ENCODE measurements around the gene IGFLR1.

IGFLR1 gene

DNA sequence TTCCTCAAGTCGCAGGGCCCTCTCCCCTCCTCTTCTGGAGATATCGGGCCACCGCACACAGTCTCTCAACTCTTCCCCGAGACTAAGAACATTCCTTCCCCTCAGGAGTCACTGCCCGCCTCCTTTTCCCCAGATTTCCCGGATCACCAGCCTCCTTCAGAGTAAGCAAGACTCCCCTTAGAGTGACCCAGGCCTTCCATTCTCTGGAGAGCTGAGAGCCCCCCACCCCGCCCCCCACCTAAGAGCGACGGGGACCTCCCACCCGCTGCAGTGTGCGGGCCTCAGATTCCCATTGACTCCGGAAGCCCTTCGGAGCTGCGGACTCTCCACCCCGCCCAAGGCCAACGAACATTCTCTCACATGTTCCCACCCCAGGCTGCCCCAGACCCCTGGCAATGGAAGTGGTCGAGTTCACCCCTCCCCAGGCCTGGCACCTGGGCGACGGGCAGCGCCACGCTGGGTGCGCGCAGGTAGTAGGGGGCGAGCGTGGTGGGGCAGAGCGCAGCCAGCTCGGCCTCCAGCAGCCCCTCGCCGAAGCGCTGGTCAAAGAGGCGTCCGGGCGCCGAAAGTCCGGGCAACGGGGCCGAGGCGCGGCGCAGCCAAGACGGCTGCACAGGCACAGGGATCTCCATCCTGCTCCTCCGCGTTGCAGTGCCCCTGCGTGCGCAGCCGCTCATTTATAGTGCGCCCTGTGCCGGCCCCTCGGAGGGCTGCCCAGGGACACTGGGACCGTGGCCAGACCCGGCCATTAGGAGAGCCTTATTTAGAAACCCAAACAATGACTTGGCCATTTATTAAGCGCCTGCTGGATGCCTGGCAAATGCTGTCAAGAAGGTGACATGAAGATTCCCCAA is 14.4 kb upstream of the IGFLR1 start, which contains the start of gene HSPB6:
Gene HSPB6, minus strand, starts transcription at position 653 of the 854 bp plus-strand sequence. Its CDS starts 21 bp downstream, at position 632.
- DNase-seq (ENCODE audit: low read depth, low spot score): no peak

DNA sequence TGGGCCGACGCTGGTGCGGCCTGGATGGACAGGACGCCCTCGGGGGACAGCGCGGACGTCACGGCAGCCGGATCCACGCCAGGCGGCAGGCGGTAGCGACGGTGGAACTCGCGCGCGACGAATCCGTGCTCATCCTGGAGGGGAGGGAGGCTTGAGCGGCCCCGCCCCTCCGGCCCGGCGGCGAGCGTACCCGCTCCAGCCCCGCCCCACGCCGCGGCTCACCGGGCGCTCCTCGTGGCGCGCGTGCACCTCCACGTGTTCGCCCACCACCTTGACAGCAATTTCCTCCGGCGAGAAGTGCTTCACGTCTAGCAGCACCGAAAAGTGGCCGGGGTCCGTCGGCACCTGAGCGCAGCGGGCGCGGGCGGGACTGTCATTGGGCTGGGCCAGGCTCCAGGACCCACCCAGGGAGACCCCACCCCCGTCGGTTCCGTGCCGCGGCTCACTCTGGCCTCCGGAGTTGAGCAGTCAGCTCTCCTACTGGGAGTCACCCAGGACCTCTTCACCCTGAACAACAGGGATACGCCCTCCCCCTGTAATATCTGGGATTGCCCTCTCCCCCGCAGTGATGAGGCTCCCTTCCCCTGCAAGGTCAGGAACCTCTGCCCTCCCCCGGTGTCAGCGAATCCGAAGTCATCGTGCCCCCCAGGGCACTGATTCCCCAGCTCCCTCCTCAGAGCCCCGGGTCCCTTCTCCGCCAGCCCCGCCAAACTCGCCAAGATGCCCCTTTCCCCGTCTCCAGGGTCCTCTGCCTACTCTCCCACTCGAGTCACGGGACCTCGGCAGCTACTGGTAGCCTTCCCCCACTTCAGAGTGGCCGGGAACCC is 13.5 kb upstream of the IGFLR1 start:
- no peak for DNase-seq (ENCODE audit: low read depth, low spot score)

DNA sequence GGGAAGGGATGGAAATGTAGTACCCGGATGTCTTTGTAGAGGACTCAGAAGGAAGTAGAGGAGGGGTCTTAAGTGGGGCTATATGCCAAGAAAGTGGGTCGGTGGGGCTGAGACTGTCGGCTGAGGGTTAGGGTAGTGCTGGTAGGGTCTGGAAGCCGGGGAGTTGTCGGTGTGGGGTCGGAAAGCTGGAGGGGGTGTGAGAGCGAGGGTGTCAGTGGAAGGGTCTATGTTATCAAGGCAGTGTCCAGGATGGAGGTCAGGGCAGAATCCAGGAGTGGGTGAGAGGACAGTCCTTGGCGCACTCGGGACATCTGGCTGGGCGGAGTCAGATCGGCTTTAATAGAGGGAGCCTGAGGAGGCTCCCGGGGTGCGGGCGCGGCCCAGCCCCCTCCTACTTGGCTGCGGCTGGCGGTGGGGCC is 12.9 kb upstream of the IGFLR1 start:
- DNase-seq (ENCODE audit: low read depth, low spot score): no peak

DNA sequence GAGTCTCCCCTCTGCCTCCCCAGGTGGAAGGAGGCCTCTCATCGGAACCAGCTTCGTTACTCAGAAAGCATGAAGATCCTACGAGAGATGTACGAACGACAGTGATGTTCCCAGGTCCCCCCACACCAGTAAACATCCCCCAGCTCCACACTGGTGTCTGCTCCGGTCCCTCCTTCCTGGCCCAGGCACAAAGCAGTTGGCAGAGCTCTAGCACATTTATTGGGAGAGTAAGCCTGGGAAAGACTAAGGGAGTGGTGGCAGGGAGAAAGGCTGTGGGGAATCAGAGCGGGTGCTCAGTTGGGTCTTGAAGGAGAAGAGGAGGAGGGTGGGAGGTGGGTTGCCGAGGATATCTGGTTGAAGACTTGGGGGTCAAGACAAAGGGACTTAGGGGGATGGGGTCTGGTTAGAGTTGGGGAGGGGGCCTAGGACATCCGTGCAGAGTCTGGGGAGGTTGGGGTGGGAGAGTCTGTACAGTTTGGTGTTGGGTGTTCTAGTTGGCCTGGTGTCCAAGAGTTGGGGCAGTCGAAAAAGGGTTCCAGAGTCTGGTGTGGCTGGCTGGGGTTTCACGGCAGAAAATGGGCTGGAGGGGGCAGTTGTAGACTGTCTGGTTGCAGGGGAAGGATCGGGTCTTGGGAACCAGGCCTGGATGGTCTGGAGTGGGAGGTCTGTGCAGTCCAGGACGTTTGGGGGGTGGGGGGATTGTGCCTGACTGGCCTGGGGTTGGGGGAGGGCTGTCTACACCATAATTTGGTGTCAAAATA is 12.3 kb upstream of the IGFLR1 start:
- no peak for DNase-seq (ENCODE audit: low read depth, low spot score)

DNA sequence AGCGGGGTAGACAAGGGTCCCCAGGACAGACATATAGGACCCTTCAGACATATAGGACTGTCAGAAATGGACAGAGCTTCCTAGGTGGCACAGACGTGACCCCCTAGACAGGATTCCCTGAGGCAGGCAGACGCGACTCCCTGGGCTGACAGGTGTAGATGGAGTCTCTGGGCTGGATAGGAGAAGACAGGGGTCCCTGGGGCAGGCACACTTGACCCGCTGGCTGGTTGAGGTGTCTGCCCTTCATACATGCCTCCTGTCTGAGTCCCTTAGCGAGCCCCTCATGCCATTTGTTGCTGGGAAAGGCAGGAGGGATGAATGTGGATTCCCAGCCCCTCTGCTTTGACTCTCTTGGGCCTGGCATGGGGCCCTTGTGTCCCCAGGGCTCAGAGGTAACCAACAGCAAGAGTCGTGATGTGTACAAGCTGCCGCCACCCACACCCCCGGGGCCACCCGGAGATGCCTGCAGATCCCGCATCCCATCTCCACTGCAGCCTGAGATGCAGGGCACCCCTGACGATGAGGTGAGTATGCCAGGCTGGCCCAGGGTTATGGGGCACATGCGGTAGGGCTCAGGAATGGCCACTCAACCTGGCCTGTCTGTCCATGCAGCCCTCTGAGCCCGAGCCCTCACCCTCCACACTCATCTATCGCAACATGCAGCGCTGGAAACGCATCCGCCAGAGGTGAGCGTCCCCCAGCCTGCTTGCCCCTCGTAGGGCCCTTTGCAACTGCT is 11.6 kb upstream of the IGFLR1 start:
- no peak for DNase-seq (ENCODE audit: low read depth, low spot score)

DNA sequence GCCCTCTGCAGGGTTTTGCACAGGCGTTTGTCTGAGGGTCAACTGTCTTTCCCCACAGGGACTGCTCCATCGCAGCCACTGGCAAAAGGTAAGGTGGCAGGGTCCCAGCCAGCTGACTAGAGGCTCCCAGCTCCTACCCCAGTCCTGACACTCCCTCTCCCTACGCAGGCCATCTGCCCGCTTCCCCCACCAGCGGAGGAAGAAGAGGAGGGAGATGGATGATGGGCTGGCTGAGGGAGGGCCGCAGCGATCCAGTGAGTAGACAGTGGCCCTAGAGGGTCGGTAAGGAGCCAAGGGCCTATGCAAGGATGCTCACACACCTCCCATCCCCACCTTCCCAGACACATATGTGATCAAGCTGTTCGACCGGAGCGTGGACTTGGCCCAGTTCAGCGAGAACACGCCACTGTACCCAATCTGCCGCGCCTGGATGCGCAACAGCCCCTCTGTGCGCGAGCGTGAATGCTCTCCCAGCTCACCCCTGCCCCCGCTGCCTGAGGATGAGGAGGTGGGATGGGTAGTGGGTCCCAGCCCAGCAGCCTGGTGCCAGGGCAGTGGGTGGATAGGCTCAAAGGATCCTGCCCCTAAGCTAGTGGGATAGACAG is 10.6 kb upstream of the IGFLR1 start:
- DNase-seq (ENCODE audit: low read depth, low spot score): no peak

DNA sequence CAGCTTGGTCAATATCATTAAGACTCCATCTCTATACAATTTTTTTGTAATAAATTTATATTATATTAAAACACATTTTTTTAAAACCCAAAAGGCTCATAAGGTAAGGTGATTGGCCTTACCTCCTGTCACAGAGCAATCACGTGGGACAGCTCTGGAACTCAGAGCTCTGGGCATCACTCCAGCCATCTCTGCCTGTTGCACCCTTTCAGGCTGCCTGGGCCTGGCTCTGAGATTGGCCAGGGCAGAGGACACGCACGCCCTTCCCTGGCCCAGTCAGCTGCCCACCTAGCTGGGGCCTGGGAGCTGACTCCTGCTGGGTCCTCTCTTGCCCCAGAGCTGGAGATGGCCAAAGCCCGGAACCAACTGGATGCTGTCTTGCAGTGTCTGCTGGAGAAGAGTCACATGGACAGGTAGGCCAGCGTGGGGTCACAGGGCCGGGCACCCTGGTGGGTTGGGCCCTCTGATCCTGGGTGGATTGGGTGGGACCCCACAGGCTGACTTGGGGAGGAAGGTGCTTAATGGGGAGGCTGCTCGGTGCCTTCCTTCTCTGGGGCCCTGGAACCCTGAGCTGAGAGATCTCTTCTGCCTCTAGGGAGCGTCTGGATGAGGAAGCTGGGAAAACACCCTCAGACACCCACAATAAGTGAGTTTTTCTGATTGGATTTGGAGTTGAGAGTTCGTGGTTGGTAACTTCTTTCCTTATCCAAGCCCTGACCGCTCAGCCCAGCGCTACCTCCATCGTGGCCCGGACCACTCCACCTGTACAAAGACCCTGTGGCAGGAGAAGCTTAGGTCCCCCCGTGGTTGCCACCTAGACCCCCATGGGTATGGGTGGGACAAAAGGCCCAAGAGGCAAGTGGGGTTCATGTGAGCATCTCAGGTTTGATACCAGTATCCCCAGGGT is 9.8 kb upstream of the IGFLR1 start:
- no peak for DNase-seq (ENCODE audit: low read depth, low spot score)

DNA sequence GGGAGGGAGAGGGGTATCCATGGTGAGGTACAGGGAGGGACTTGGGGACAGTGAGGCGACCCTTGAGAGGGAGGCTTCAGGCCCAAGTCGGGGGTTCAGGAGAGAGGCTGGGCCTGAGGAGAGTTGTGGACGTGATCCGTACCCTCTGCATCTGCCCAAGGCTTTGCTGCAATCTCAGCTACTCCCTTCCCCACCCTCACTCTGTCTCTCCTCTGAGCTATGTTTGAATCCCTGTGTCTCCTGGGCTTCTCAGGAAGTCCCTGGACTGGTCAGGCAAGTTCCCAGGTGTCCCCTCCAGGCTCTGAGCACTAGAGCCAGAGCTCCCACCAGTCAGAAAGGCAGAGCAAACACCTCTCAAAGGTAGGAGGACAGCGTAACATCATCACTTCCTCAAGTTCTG is 7.9 kb upstream of the IGFLR1 start:
- DNase-seq (ENCODE audit: low read depth, low spot score): no peak

DNA sequence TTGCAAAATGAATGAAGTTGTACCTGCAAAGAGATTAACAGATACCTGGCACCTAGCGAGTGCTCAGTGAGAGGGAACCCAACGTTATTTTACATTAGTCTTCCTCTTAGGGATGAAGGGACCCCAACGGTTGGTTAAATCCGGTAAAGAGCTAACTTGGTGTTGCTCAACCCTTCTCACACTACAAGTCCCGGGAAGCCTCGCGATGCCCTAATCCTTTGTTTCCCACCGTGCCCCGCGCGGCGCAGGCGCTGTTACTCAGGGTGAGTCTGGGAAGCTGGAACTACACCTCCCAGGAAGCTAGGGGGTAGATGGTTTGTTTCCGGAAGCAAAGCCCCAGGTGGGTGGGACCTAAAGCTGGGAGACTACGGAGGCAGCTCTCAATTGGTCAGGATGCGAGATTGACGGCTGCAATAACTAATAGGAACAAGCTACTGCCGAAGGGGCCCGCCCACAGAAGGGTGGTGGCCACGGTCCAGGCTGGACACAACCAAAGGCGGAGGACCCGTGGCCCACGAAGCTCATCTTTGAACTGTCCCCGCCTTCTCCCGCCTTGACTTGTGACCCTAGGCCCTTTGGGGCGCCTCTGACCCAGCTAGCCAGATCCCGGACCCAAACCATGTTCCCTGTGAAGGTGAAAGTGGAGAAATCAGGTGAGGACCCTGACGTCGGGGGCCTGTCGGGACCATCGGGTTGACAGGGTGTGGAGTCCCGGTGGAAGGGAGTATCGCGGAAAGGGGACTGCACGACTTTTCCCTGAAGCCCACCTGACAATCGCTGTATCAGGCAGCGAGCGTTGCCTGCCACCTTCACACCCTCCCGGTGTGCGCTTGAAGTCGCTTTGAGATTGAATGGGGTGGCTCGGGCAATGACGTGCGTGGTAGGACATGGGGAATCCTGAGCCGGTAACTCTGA is 6.1 kb upstream of the IGFLR1 start, which contains the start of gene LIN37:
Gene LIN37, plus strand, starts transcription at position 471 of the 915 bp plus-strand sequence. Its CDS starts 149 bp downstream, at position 620.
- peak; percentile 99 for DNase-seq (ENCODE audit: low read depth, low spot score)

DNA sequence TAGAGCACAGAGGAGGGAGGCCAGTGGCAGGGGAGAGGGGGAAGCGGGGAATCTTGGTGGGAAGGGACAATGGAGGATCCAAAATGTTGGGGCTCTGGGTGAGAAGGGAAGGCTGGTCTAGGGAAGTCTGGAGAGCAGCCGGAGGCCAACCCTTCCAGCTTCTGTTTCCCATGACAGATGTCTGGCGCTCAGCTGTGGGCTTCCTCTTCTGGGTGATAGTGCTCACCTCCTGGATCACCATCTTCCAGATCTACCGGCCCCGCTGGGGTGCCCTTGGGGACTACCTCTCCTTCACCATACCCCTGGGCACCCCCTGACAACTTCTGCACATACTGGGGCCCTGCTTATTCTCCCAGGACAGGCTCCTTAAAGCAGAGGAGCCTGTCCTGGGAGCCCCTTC is 4.3 kb upstream of the IGFLR1 start:
- DNase-seq (ENCODE audit: low read depth, low spot score): no peak

DNA sequence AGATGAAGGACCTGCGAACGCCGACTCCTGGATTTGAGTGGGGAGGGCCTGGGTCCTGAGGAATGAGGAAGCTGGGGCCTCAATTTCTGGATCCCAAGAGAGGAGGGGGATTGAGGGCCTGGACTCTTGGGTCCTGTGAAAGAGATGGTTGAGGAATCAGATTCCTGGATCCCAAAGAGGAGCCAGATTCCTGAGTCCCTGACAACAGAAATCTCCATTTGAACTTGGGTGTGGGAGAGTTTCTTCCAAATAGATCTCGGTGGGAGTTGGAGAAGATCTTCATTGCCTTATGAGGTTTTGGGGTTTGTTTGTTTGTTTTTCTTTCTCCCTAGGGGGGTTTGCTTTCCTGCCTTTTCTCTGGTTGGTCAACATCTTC is 3.8 kb upstream of the IGFLR1 start:
- DNase-seq (ENCODE audit: low read depth, low spot score): no peak

DNA sequence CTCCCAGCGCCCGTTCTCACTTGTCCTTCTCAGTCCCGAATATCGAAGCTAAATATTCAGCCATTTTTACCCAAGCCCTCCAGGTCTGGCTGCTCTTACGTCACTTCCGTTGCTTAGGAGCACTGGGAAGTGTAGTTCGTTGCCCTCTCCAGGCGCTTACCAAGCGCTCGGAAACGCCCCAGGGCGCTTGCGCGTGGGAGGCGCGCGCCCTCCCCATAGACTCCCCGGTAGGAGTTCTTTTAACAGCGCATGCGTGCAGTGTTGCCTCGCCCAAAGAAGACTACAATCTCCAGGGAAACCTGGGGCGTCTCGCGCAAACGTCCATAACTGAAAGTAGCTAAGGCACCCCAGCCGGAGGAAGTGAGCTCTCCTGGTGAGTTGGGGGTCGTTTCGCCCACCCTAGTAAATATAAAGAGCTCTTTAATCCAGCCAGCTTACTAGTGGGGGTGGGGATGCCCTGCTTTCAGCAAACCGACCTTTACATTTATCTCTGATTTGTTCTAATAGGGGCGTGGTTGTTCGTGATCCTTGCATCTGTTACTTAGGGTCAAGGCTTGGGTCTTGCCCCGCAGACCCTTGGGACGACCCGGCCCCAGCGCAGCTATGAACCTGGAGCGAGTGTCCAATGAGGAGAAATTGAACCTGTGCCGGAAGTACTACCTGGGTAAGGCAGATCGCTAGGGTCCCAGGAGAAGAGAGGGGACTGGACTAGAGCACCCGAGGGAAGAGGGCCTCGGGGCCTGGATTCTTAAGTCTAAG is 3.3 kb upstream of the IGFLR1 start, which contains the start of the genes PSENEN and U2AF1L4:
Gene PSENEN, plus strand, starts transcription at position 324 of the 759 bp plus-strand sequence. Its CDS starts 280 bp downstream, at position 604.
Gene U2AF1L4, minus strand, starts transcription at position 91 of the 759 bp plus-strand sequence. Its CDS starts 27 bp downstream, at position 64.
- DNase-seq (ENCODE audit: low read depth, low spot score): peak; percentile 98

DNA sequence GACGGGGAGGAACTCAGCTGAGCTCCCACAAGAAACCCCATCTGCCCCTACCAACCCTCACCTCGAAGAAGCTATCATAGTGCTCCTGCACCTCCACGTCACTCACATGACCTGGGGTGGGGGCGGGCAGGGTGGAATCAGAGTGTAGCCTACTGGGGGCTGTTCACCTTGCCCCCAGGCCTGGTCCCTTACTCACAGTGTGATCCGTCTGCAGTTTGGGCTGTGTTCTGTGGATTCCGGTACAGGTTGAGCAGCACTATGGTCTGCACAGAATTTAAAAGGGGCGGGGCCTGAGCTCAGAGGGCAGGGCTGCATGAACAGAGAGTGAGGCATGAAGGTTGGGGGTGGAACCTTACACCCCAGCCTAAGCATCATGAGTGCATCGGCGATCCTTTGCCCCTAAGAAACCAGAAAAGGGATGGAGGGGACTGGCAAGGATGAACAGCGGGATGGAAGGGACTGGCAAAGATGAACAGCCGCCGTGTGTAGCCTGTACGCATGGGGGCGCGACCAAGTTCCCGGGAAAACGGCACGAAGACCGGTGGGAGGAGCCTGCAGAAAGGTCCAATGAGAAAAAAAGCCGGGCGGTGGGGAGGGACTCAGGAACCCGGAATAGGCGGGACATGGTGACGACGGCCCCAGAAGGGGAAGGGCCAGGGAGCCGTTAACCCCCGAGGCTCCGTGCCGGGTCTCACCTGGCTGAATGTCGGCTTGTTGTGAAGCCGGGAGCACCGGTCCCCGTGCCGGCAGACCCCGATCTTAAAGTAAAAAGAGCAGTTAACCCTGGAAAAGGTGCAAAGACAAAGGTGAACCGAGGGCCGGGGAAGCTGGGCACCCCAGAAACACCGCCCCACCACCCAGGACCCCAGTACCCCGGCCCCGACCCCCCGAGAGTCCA is 2.4 kb upstream of the IGFLR1 start:
- DNase-seq (ENCODE audit: low read depth, low spot score): peak; percentile 83

DNA sequence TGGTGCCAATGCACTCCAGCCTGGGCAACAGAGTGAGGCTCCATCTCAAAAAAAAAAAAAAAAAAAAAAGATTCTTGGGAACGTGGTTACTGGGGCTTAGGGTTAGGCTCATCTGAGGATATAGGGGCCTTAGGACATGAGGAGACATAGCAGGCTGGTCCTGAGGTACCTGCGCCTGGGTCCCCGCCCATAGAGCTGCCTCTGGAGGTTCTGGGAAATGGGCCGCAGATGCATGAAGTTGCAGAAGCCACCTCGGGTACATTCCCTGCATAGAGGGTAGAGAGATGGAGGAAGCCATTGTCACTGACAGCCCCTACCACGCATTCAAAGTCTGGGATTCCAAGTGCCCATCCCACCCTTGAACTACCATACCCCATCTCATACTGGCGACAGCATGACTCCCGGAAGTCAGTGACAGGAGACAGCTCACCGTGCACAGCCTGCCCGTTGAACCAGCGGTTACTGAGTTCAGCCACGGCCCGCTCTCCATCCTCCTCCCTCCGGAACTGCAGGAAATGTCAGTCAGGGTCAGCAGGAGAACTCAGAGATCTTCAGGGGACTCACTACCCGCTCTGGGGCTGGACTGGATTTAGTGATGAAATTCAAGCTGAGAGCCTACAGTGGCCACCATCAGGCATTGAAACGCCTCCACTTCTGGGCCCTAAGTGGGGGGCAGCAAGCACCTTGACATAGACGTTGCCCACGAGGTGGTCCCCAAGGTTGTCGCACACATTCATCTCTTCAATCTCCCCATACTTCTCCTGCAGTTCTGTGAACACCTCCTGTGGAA is 1.6 kb upstream of the IGFLR1 start:
- no peak for DNase-seq (ENCODE audit: low read depth, low spot score)

DNA sequence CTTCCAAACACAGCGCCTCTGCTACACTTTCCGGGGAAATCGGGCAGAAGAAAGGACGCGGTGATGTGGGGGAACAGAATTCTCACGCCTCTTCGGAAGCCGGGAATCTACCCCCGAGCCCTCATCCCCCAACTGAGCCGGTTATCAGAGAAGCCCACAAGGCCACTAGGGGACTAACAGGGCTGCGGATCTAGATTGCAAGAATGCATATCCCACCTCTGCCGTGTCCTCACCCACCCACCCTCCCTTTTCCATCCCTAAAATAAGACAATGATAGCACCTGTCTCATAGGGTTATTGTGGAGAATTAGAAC is 1.1 kb downstream of the IGFLR1 start:
- DNase-seq (ENCODE audit: low read depth, low spot score): no peak

All from brain pericyte (primary cell).